GM10847 (cell line): Measurements from ENCODE around the gene NUBPL.

Experiments
- POLR2A ChIP-seq: IDR thresholded peaks from 2 replicates; pipeline ENCODE4 v1.6.1; 2011; ENCODE audit not compliant: insufficient read length; ENCODE audit errors: extremely low read depth

NUBPL gene

GRCh38 chr14:31806249-31806648 is 245.0 kb downstream of the NUBPL start:
- no peak for TF ChIP-seq POLR2A

- TF ChIP-seq POLR2A, result no peak
These were observed 258.1 kb downstream of the NUBPL start for GRCh38 chr14:31819281-31819680.

GRCh38 chr14:31825459-31825858 is 264.3 kb downstream of the NUBPL start:
- TF ChIP-seq POLR2A, result no peak

GRCh38 chr14:31827325-31827724 is 266.1 kb downstream of the NUBPL start:
- no peak for TF ChIP-seq POLR2A

GRCh38 chr14:31828946-31829868 is 268.0 kb downstream of the NUBPL start:
- TF ChIP-seq POLR2A, result no peak

- TF ChIP-seq POLR2A, result no peak
These were observed 273.4 kb downstream of the NUBPL start for GRCh38 chr14:31834616-31835015.

- TF ChIP-seq POLR2A, result no peak
These were observed 273.8 kb downstream of the NUBPL start for GRCh38 chr14:31835049-31835448.

- no peak for TF ChIP-seq POLR2A
These were observed 275.8 kb downstream of the NUBPL start for GRCh38 chr14:31837031-31837430.

GRCh38 chr14:31842899-31843298 is 281.7 kb downstream of the NUBPL start:
- no peak for TF ChIP-seq POLR2A

- no peak for TF ChIP-seq POLR2A
These were observed 282.3 kb downstream of the NUBPL start for GRCh38 chr14:31843361-31844091.

- no peak for TF ChIP-seq POLR2A
These were observed 293.4 kb downstream of the NUBPL start for GRCh38 chr14:31854508-31855075.

GRCh38 chr14:31855262-31855661 is 294.1 kb downstream of the NUBPL start:
- no peak for TF ChIP-seq POLR2A

- no peak for TF ChIP-seq POLR2A
These were observed 297.7 kb downstream of the NUBPL start for GRCh38 chr14:31858868-31859267.

- no peak for TF ChIP-seq POLR2A
These were observed 304.0 kb downstream of the NUBPL start for GRCh38 chr14:31864937-31865855.

- no peak for TF ChIP-seq POLR2A
These were observed 306.4 kb downstream of the NUBPL start for GRCh38 chr14:31867570-31867969.
